ENCODE measurements around the gene VLDLR.

VLDLR gene

DNA sequence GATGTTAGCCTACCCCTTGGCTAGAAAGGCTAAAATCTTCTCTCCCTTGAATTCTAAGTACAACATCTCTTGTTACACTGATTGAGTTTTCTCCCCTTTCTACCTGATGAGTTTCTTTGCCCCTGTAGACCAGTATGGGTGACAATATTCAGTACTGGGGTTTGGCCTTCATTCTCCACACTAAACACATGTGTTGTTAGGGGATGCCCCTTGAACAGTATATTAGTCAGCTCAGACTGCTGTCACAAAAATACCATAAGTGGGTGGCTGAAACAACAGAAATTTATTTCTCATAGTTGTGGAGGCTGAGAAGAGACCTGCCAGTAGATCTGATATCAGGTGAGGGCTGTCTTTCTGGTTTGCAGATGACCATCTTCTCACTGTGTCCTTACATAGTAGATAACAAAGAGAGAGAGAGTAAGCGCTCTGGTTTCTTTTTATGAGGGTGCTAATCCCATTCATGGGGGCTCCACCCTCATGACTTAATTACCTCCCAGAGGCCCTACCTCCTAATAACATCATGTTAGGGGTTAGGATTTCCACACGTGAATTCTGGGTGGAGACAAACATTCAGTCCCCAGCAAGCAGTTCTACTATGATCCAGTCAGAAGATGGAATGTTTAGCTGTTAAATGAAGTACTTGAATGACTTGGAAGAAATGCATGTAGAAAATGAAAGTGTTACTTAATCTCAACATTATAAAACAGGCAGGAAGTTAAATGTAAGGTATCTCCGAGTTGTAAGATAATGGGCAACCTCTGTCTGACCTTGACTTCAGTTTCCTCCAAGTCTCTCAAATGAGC lies 17.5 kb downstream of the VLDLR start:
- in situ Hi-C loops (cut with HindIII; ENCODE audit: low pct_ligation_motif_present, low sequenced_read_pairs) = no loop called here
- Histone ChIP-seq H3K27ac (no peak overlapping the region), H3K36me3 (replicated peaks) (no peaks in the 10 kb centered on the region), H3K27me3 (replicated peaks) (no peaks in the 10 kb centered on the region), H3K4me3 (ENCODE audit: low read depth, low read length) (no peak overlapping the region)
- no peak for DNase-seq
- TF ChIP-seq, protein P1, sequence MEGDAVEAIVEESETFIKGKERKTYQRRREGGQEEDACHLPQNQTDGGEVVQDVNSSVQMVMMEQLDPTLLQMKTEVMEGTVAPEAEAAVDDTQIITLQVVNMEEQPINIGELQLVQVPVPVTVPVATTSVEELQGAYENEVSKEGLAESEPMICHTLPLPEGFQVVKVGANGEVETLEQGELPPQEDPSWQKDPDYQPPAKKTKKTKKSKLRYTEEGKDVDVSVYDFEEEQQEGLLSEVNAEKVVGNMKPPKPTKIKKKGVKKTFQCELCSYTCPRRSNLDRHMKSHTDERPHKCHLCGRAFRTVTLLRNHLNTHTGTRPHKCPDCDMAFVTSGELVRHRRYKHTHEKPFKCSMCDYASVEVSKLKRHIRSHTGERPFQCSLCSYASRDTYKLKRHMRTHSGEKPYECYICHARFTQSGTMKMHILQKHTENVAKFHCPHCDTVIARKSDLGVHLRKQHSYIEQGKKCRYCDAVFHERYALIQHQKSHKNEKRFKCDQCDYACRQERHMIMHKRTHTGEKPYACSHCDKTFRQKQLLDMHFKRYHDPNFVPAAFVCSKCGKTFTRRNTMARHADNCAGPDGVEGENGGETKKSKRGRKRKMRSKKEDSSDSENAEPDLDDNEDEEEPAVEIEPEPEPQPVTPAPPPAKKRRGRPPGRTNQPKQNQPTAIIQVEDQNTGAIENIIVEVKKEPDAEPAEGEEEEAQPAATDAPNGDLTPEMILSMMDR (IDR thresholded peaks at IDR 0.05; ENCODE audit: low read depth, low read length, missing control alignments) = no peak

GRCh38 chr9:2639786-2640185 lies 18.2 kb downstream of the VLDLR start:
- no peak for DNase-seq
- in situ Hi-C loops (cut with HindIII; ENCODE audit: low pct_ligation_motif_present, low sequenced_read_pairs) = no loop called here
- H3K36me3 ChIP-seq (replicated peaks) = no peaks in the 10 kb centered on the region
- no peak overlapping the region for H3K4me3 ChIP-seq (ENCODE audit: low read depth, low read length)
- H3K27me3 ChIP-seq (replicated peaks) = no peaks in the 10 kb centered on the region
- TF ChIP-seq, protein P1 (IDR thresholded peaks at IDR 0.05; ENCODE audit: low read depth, low read length, missing control alignments) = no peak
- no peak overlapping the region for H3K27ac ChIP-seq

- H3K27me3 ChIP-seq (replicated peaks) = no peaks in the 10 kb centered on the region
- H3K4me3 ChIP-seq (ENCODE audit: low read depth, low read length) = no peak overlapping the region
- TF ChIP-seq, protein P1 (IDR thresholded peaks at IDR 0.05; ENCODE audit: low read depth, low read length, missing control alignments) = no peak
- no peak overlapping the region for H3K27ac ChIP-seq
- DNase-seq = no peak
- in situ Hi-C loops (cut with HindIII; ENCODE audit: low pct_ligation_motif_present, low sequenced_read_pairs) = no loop called here
- no peaks in the 10 kb centered on the region for H3K36me3 ChIP-seq (replicated peaks)
These were observed 19.0 kb downstream of the VLDLR start for GRCh38 chr9:2640570-2640969.

- in situ Hi-C loops (cut with HindIII; ENCODE audit: low pct_ligation_motif_present, low sequenced_read_pairs) = no loop called here
- Histone ChIP-seq H3K27me3 (replicated peaks) (no peaks in the 10 kb centered on the region), H3K4me3 (ENCODE audit: low read depth, low read length) (no peak overlapping the region), H3K36me3 (replicated peaks) (no peaks in the 10 kb centered on the region), H3K27ac (no peak overlapping the region)
- DNase-seq = no peak
- TF ChIP-seq, protein P1 (IDR thresholded peaks at IDR 0.05; ENCODE audit: low read depth, low read length, missing control alignments) = no peak
These were observed 19.4 kb downstream of the VLDLR start for GRCh38 chr9:2641033-2641432.

- Histone ChIP-seq H3K36me3 (replicated peaks) (no peaks in the 10 kb centered on the region), H3K27ac (no peak overlapping the region), H3K27me3 (replicated peaks) (no peaks in the 10 kb centered on the region), H3K4me3 (ENCODE audit: low read depth, low read length) (no peak overlapping the region)
- TF ChIP-seq, protein P1 (IDR thresholded peaks at IDR 0.05; ENCODE audit: low read depth, low read length, missing control alignments) = no peak
- DNase-seq = no peak
- in situ Hi-C loops (cut with HindIII; ENCODE audit: low pct_ligation_motif_present, low sequenced_read_pairs) = no loop called here
These were observed 20.5 kb downstream of the VLDLR start for GRCh38 chr9:2642068-2642467.

GRCh38 chr9:2645569-2645968 lies 24.0 kb downstream of the VLDLR start:
- DNase-seq = no peak
- Histone ChIP-seq H3K27ac (no peak overlapping the region), H3K27me3 (replicated peaks) (no peaks in the 10 kb centered on the region), H3K36me3 (replicated peaks) (no peaks in the 10 kb centered on the region), H3K4me3 (ENCODE audit: low read depth, low read length) (no peak overlapping the region)
- TF ChIP-seq, protein P1 (IDR thresholded peaks at IDR 0.05; ENCODE audit: low read depth, low read length, missing control alignments) = no peak
- in situ Hi-C loops (cut with HindIII; ENCODE audit: low pct_ligation_motif_present, low sequenced_read_pairs) = no loop called here
